ENCODE data around the gene TGFB3.

DNA sequence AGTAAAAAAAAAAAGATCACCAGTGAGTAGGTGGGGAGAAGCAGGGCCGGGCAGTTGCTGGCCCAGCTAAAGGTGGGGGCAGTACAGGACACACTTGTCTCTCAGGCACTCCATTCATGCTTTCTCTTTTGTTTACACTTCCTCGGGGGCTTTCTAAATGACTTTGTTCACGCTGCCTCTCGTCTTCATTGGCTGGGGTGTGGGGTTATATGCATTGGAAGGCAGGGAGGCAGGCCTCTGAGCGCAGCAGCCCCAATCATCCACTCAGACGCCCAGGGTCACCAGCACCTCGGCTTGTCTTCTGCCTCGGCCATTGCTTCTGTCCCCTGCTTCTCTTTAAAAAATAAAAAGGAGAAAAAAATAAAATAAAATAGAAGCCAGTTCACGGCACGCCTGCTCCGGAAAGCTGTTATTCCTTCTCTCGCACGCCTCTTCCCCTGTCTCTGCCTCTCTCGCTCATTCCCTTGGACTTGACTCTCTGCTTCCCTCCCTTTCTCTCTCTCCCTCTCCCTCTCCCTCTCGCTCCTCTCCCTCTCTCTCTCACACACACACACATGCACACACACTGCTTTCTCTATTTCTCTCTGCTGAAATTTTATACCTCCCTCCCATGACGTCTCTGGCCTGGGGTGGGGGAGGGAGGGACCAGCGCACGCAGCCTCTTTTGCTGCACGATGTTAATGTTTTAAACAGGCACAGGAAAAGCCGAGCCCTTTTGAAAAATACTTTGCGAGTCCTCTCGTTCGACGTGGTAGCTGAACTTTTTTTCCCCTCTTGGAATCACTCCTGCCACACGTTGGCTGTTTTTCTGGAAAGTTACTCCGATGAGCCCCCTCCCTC lies at the start of gene TGFB3:
- TF ChIP-seq POLR2A (IDR thresholded peaks at IDR 0.05; ENCODE audit: low read depth, low read length) (0 out of 2 replicates have a peak, but pooled peaks have one; percentile 21), POLR2AphosphoS5 (IDR thresholded peaks at IDR 0.05; ENCODE audit: low read depth, low read length) (no peak), TAF1 (IDR thresholded peaks at IDR 0.05; ENCODE audit: borderline replicate concordance, low read depth, low read length) (no peak)
